SK-N-SH treated with all-trans-retinoic acid at 6 μM for 48 hours (cell line): ENCODE results near the gene TNNI3K.

Experiments
- ISL1 ChIP-seq: fragments of 250-450 bp; sonication (Bioruptor Pico); IDR thresholded peaks from 2 replicates; pipeline ENCODE4 v2.1.2; 2022; ENCODE audit warnings: mild to moderate bottlenecking, moderate library complexity
- PPARA ChIP-seq: fragments of 250-450 bp; sonication (Bioruptor Pico); IDR thresholded peaks from 2 replicates; pipeline ENCODE4 v1.5.0; 2020; ENCODE audit warnings: mild to moderate bottlenecking, borderline replicate concordance

DNA sequence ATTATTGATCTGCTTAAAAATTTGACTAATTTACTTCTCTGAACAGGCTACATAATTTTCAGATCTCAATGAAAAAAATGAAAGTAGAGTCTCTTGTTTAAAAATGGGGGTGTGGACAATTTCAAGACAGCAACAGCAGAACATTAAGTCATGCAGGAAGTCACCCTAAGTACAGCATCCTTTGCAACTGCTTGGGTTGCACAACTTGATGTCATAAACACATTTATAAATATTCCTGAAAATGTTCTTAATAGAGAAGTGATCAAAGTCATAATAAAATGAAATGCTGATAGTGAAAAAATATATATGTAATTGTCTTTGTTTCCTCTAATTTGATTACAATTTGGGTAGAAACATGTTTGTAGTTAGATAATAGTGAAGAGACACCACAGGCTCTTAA lies 79.3 kb downstream of the TNNI3K start:
- no peak for TF ChIP-seq PPARA (CRISPR knock-in tag)
- TF ChIP-seq ISL1 (CRISPR knock-in tag): no peak
